ENCODE measurements around the gene CELA3B. TPM values are rescaled to one million over a fixed set of nuclear protein-coding genes. Genes with fewer than 3 reads are reported as not detected.

CELA3B gene
- total and polyA plus RNA-seq, 2 of the 13 experiments (the other 11 are each of a cell fraction or from before 2014, with no cell fraction given): 0.34 TPM; not detected in 1

- TF ChIP-seq CREM (IDR thresholded peaks at IDR 0.05) (peak; percentile 54; the same call in 1 of the 2 replicates), CREM (CRISPR knock-in tag; IDR thresholded peaks at IDR 0.05) (no peak), ZNF317 (CRISPR knock-in tag; IDR thresholded peaks at IDR 0.05) (no peak), BATF2 (CRISPR knock-in tag; IDR thresholded peaks at IDR 0.05) (no peak), SP4 (CRISPR knock-in tag; IDR thresholded peaks at IDR 0.05) (no peak), FOXP1 (IDR thresholded peaks at IDR 0.05) (no peak), FOXP1 (CRISPR knock-in tag; IDR thresholded peaks at IDR 0.05) (no peak), JARID2 (CRISPR knock-in tag; IDR thresholded peaks at IDR 0.05; ENCODE audit: insufficient replicate concordance) (no peak), ZNF225 (CRISPR knock-in tag; IDR thresholded peaks at IDR 0.05) (no peak), ZNF607 (CRISPR knock-in tag; IDR thresholded peaks at IDR 0.05; ENCODE audit: borderline replicate concordance) (no peak), SP1 (IDR thresholded peaks at IDR 0.05) (no peak), SP1 (CRISPR knock-in tag; IDR thresholded peaks at IDR 0.05) (no peak), GABPB1 (CRISPR knock-in tag; IDR thresholded peaks at IDR 0.05) (peak; percentile 70), NCOA5 (CRISPR knock-in tag; IDR thresholded peaks at IDR 0.05) (no peak), JUNB (CRISPR knock-in tag; IDR thresholded peaks at IDR 0.05; ENCODE audit: borderline replicate concordance) (no peak), STAT5B (CRISPR knock-in tag; IDR thresholded peaks at IDR 0.05) (no peak), ZBTB10 (CRISPR knock-in tag; IDR thresholded peaks at IDR 0.05; ENCODE audit: borderline replicate concordance) (no peak; the same call in 1 of the 2 replicates), RFX5 (IDR thresholded peaks at IDR 0.05; ENCODE audit: low read depth, low read length) (no peak), POGK (CRISPR knock-in tag; conservative IDR thresholded peaks at IDR 0.05) (no peak), ARNT2 (CRISPR knock-in tag; IDR thresholded peaks at IDR 0.05; ENCODE audit: low read depth) (no peak), ZNF350 (CRISPR knock-in tag; IDR thresholded peaks at IDR 0.05; ENCODE audit: borderline replicate concordance, low read depth) (no peak), ZNF639 (CRISPR knock-in tag; conservative IDR thresholded peaks at IDR 0.05) (no peak), ZNF180 (CRISPR knock-in tag; IDR thresholded peaks at IDR 0.05; ENCODE audit: borderline replicate concordance, low read depth) (no peak), MATR3 (CRISPR knock-in tag; IDR thresholded peaks at IDR 0.05) (no peak), ZNF264 (CRISPR knock-in tag; IDR thresholded peaks at IDR 0.05) (no peak), ZNF660 (CRISPR knock-in tag; IDR thresholded peaks at IDR 0.05; ENCODE audit: borderline replicate concordance, low read depth) (no peak; the same call in 1 of the 2 replicates)
These were observed 45.4 kb upstream of the CELA3B start (continued) for GRCh38 chr1:21931171-21932093.

Measured in HepG2 (cell line).